T-helper 1 cell (primary cell): Measurements from ENCODE around the gene SPATA20.

Source experiments
- DNase-seq, 5 donors: peaks; one replicate each; pipeline ENCODE4 v3.0.0-alpha.2; 2012 to 2020

SPATA20 gene

GRCh38 chr17:50581316-50581715, 34.3 kb downstream of the SPATA20 start:
- no peak for DNase-seq

- no peak for DNase-seq
Measured at GRCh38 chr17:50582741-50583140, 35.8 kb downstream of the SPATA20 start.

- no peak for DNase-seq
Measured at GRCh38 chr17:50583641-50584040, 36.7 kb downstream of the SPATA20 start.

GRCh38 chr17:50584116-50584515, 37.1 kb downstream of the SPATA20 start:
- no peak for DNase-seq

- no peak for DNase-seq
Measured at GRCh38 chr17:50584749-50585148, 37.8 kb downstream of the SPATA20 start.

GRCh38 chr17:50585346-50585745, 38.4 kb downstream of the SPATA20 start:
- DNase-seq, result no peak

GRCh38 chr17:50585891-50586290, 38.9 kb downstream of the SPATA20 start:
- no peak for DNase-seq

- no peak for DNase-seq
Measured at GRCh38 chr17:50586421-50587247, 39.7 kb downstream of the SPATA20 start.

GRCh38 chr17:50587571-50587970, 40.6 kb downstream of the SPATA20 start:
- DNase-seq, result no peak

GRCh38 chr17:50588391-50589049, 41.5 kb downstream of the SPATA20 start:
- no peak for DNase-seq

- DNase-seq, result no peak
Measured at GRCh38 chr17:50589095-50589705, 42.2 kb downstream of the SPATA20 start.

GRCh38 chr17:50590946-50591737, 44.2 kb downstream of the SPATA20 start:
- no peak for DNase-seq

GRCh38 chr17:50593321-50593720, 46.3 kb downstream of the SPATA20 start:
- DNase-seq, result no peak

- no peak for DNase-seq
Measured at GRCh38 chr17:50594128-50594823, 47.3 kb downstream of the SPATA20 start.

GRCh38 chr17:50594892-50595291, 47.9 kb downstream of the SPATA20 start:
- DNase-seq, result no peak

- no peak for DNase-seq
Measured at GRCh38 chr17:50596191-50597037, 49.4 kb downstream of the SPATA20 start.

GRCh38 chr17:50598487-50598886, 51.5 kb downstream of the SPATA20 start:
- DNase-seq, result no peak

- no peak for DNase-seq
Measured at GRCh38 chr17:50599606-50600005, 52.6 kb downstream of the SPATA20 start.

- DNase-seq, result no peak
Measured at GRCh38 chr17:50601823-50602375, 54.9 kb downstream of the SPATA20 start.

- DNase-seq, result no peak
Measured at GRCh38 chr17:50602836-50603235, 55.9 kb downstream of the SPATA20 start.

- DNase-seq, result no peak
Measured at GRCh38 chr17:50603340-50603739, 56.4 kb downstream of the SPATA20 start.
